Skeletal muscle satellite cell (primary cell): Measurements from ENCODE around the gene FBXW9.
A peak's percentile ranks its signal among the peaks of the same experiment; 100 is the strongest.
"Not testable (repeated sequence)": the region's sequence is repeated elsewhere in the genome, so short reads cannot be mapped to it uniquely, and the experiment has no call there.

Experiments
- H3K27me3 ChIP-seq: 2 replicates; pipeline ENCODE4 v1.7.0; 2013; ENCODE audit warnings: low read length; ENCODE audit not compliant: control insufficient read depth, insufficient read depth
- H3K36me3 ChIP-seq: 2 replicates; pipeline ENCODE4 v1.7.0; 2013; ENCODE audit warnings: mild to moderate bottlenecking, control low read depth, low read length; ENCODE audit not compliant: insufficient read depth
- H3K4me1 ChIP-seq: 2 replicates; pipeline ENCODE4 v1.7.0; 2013; ENCODE audit warnings: low read length; ENCODE audit not compliant: control insufficient read depth, insufficient read depth
- H3K4me2 ChIP-seq: 2 replicates; pipeline ENCODE4 v1.7.0; 2013; ENCODE audit warnings: mild to moderate bottlenecking, low read length
- H3K4me3 ChIP-seq: 2 replicates; pipeline ENCODE4 v1.7.0; 2013; ENCODE audit warnings: low read length
- H3K9ac ChIP-seq: 2 replicates; pipeline ENCODE4 v1.7.0; 2013; ENCODE audit warnings: mild to moderate bottlenecking, low read depth, low read length, moderate library complexity
- H3K9me3 ChIP-seq: replicated peaks from 2 replicates; pipeline ENCODE4 v1.7.0; 2013; ENCODE audit warnings: mild to moderate bottlenecking, control low read depth, low read length

Gene FBXW9

DNA sequence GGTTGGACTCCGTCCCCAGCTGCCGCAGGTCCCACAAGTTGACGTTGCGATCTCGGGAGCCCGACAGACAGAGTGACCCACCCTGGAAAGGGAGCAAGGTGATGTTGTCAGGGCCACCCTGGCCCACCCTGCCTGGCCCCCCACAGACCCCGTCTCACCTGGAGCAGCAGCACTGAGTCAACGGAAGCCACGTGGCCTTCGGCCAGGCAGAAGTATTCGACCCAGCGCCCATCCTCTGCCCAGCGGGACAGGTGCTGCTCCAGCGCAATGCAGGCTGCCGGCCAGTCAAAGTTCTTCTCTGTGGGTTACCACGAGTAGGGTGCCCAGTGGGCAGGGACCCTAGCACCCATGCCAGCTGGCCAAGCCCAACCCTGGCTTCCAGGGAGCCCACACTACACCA lies 1.8 kb downstream of the FBXW9 start:
- Histone ChIP-seq H3K36me3 (peaks cover 15% of the 10 kb centered on the region), H3K9ac (no peak overlapping the region), H3K4me1 (peaks cover 14% of the 10 kb centered on the region), H3K9me3 (no peaks in the 10 kb centered on the region), H3K27me3 (no peaks in the 10 kb centered on the region), H3K4me3 (no peak overlapping the region), H3K4me2 (peak overlapping the region; percentile 90)

DNA sequence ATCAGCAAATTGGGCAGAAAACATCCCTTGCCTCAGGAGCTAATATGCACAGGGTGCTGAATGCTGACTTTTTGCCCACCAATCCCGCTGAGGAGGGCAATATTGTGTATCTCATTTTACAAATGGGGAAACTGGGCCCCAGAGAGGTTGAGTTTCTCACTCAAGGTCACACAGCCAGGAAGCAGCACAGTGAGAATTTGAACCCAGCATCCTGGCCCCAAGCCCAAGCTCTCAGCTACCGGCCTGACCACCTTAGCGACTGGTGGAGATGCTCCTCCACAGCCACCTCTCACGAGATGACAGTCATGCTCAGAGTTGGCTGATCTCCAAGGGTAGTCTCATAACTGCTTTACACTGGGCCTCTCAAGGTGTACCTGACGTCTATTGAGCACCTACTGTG lies 3.5 kb downstream of the FBXW9 start:
- no peak overlapping the region for H3K4me3 ChIP-seq
- peaks cover 14% of the 10 kb centered on the region for H3K4me1 ChIP-seq
- H3K4me2 ChIP-seq, result no peak overlapping the region
- H3K9me3 ChIP-seq, result no peaks in the 10 kb centered on the region
- peaks cover 3% of the 10 kb centered on the region for H3K36me3 ChIP-seq
- no peak overlapping the region for H3K9ac ChIP-seq
- H3K27me3 ChIP-seq, result no peaks in the 10 kb centered on the region

DNA sequence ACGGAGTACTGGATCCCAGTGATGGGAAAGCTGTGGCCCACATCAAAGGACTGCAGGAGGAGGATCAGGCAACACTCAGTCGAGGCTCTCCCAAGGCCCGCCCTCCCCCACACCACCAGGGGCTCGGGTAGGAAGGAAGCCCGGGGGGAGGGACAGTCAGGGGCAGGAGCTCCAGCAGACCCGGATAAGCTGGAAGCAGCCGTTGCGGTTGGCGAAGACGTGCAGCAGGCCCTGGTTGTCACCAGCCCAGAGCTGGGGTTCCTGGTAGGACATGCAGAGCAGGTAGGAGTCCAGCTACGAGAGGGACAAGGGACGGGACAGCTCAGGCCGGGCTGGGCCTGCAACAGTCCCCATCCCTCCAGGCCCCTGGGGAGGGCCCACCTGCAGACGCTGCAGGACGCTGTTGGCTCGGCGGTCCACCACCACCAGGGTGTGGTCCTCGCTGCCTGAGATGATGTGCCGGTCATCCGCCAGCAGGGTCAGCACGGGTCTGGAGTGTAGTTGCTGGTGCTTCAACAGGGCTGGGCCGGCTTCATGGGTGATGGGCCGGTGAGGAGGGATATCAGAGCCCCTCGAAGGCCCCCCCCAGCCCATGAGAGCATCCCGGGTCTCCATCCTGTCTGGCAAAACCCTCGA lies 6.7 kb downstream of the FBXW9 start:
- Histone ChIP-seq H3K27me3 (no peaks in the 10 kb centered on the region), H3K36me3 (no peaks in the 10 kb centered on the region), H3K4me3 (no peak overlapping the region), H3K9ac (no peak overlapping the region), H3K9me3 (no peaks in the 10 kb centered on the region), H3K4me2 (no peak overlapping the region), H3K4me1 (no peaks in the 10 kb centered on the region)

DNA sequence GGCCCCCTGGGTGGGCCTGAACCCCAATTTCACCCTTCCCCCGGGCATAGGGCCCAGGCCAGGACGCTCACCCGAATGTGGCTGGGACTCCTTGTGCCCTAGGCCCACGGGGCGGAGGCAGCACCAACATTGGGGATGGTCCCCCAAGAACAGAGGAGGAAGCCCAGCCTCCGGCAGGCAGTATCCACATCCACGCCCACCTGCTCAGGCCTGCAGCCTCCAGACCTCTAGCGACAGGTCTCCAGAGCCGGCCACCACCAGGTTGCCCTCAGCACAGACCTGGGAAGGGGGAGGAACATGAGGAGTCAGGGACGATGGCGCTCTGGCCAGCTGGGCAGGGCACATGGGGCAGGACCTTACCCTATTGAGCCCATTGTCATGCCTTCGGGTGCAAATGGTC lies 7.4 kb downstream of the FBXW9 start:
- no peak overlapping the region for H3K9ac ChIP-seq
- H3K27me3 ChIP-seq, result no peaks in the 10 kb centered on the region
- no peaks in the 10 kb centered on the region for H3K36me3 ChIP-seq
- no peaks in the 10 kb centered on the region for H3K9me3 ChIP-seq
- no peak overlapping the region for H3K4me3 ChIP-seq
- no peak overlapping the region for H3K4me2 ChIP-seq
- H3K4me1 ChIP-seq, result no peaks in the 10 kb centered on the region

DNA sequence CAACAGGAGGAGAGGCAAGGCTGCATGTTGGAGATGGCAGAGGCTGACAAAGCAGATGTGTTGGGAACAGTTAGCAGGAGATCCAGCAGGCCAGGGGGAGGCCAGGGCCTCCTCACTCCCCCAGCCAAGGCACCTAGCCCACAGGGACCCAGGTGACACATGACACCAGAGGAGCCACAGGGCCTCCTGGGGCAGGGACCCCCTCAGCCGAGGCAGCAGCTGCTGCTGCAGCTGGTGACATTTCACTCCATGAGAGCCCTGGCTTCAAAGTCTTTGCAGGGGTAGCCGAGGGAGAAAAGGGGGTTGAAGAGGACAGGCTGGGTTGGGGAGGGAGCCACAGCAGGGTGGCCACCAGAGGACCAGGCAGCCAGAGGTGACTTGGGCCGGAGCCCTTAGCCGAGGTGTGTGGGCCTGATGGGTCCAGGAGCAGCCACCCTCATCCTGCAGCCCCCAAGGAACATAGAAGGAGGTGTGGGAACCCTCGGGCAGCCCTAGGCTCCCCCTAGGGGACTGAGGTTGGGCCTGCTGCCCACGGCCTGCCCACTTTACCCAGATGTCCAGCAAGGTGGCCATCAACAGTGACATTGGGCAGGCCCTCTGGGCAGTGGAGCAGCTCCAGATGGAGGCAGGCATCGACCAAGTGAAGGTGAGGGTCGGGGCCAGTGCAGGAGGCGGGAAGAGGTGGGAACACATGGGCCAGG lies 8.8 kb downstream of the FBXW9 start, which contains the start of gene GNG14:
Gene GNG14 (plus strand): TSS at position 503 of the 701 bp plus-strand sequence. CDS start 51 bp downstream, at position 554.
- H3K36me3 ChIP-seq, result no peaks in the 10 kb centered on the region

DNA sequence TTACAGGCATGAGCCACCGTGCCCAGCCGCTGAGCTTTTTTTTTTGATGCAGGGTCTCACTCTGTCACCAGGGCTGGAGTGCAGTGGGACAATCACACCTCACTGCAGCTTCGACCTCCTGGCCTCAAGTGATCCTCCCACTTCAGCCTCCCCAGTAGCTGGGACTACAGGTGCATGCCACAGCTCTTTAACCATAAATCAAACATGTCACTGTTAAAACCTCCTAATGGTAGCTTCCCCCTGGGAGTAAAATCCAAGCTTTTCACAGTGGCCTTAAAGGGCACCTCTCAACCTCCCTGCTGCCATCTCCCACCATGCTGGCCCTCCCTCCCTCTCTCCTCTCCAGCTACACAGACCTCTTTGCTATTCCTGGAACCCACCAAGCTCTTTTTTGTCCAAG lies 10.6 kb downstream of the FBXW9 start:
- H3K27me3 ChIP-seq, result no peaks in the 10 kb centered on the region
- no peak overlapping the region for H3K4me2 ChIP-seq
- no peak overlapping the region for H3K4me3 ChIP-seq
- H3K9ac ChIP-seq, result no peak overlapping the region
- H3K4me1 ChIP-seq, result no peaks in the 10 kb centered on the region
- no peaks in the 10 kb centered on the region for H3K36me3 ChIP-seq
- H3K9me3 ChIP-seq, result no peaks in the 10 kb centered on the region

More for the DNA sequence above, 8.8 kb downstream of the FBXW9 start, which contains the start of gene GNG14:
- Histone ChIP-seq H3K27me3 (no peaks in the 10 kb centered on the region), H3K9me3 (no peaks in the 10 kb centered on the region), H3K4me2 (no peak within 1 kb of the TSS), H3K9ac (no peak within 1 kb of the TSS), H3K4me3 (no peak within 1 kb of the TSS), H3K4me1 (no peaks in the 10 kb centered on the region)

DNA sequence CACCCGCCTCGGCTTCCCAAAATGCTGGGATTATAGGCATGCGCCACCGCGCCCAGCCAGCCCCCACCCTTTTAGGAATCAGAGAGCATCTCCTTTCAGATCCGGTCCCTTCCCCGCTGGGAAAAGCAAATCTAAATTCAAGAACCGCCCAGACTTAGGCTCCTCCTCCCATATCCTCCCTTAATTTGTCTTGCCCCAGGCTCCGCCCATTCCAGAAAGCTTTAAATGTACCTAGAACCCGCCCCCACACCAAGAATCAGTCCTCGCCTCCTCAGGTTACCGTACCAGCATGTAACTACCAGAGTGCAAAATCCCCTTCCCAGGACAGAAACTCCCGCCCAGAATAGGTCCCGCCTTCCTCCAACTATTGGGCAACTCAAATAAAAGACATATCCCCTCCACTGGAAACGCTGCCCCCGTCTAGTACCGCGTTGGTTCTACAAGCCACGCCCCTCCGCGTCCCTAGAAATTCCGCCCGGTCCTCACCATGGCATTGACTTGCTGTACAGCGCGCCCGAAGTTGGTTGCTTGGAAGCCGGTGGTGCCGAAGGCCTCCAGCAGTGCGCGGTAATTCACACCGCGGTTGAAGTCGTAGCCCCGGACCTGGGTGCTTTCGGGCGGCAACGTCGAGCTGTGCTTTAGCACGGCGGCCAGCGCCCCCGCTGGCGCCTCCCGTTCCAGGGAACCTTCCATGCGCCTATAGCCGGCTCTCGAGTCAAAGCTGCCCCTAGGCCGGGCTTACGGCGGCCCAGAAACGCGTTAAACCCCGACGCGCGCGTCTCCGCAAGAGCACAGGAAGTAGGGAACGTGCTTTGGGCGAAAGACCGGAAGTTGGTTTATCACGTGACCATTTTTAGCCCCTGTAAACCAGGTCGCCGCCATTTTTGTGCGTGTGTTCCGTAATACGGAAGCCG lies 15.1 kb downstream of the FBXW9 start, which contains the start of gene DHPS:
Gene DHPS (minus strand): TSS at position 807 of the 914 bp plus-strand sequence. CDS start 114 bp downstream, at position 693.
- Histone ChIP-seq H3K4me2 (peak within 1 kb of the TSS; percentile 93), H3K4me1 (no peaks in the 10 kb centered on the region), H3K9ac (peak within 1 kb of the TSS; percentile 98), H3K27me3 (no peaks in the 10 kb centered on the region), H3K4me3 (peak within 1 kb of the TSS; percentile 91), H3K36me3 (peaks cover 27% of the 10 kb centered on the region), H3K9me3 (no peaks in the 10 kb centered on the region)

DNA sequence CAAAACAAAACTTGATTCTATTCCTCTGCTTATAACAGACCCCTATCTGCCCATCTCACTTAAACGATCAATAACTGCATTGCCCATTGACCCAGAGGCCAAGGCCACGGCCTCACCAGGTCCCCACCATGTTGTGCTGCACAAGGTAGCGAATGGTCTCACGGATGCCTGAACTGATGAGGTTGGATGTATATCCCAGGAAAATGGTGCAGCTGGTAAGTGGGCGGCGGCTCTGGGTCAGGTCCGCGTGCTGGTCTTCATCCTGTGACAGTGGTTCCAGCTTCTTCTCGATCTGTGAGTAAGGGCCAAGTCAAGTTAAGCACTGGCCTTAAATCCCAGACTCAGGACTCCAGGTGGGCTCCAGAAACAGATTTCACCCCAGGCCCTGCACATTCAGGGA lies 16.4 kb downstream of the FBXW9 start:
- Histone ChIP-seq H3K9me3 (no peaks in the 10 kb centered on the region), H3K36me3 (peaks cover 39% of the 10 kb centered on the region), H3K27me3 (no peaks in the 10 kb centered on the region), H3K4me3 (no peak overlapping the region), H3K4me2 (peak overlapping the region; percentile 1), H3K4me1 (no peaks in the 10 kb centered on the region), H3K9ac (no peak overlapping the region)

DNA sequence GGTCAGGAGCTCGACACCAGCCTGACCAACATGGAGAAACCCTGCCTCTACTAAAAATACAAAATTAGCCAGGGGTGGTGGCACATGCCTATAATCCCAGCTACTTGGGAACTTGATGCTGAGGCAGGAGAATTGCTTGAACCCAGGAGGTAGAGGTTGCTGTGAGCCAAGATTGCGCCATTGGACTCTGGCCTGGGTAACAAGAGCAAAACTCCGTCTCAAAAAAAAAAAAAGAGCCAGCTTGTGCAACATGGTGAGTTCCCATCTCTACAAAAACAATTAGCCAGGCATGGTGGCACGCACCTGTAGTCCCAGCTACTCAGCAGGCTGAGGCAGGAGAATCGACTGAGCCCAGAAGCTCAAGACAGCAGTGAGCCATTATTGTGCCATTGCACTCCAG lies 18.4 kb downstream of the FBXW9 start:
- H3K9ac ChIP-seq, H3K4me3 ChIP-seq, H3K9me3 ChIP-seq, H3K4me1 ChIP-seq, H3K4me2 ChIP-seq, H3K27me3 ChIP-seq: not testable (repeated sequence)
- peaks cover 49% of the 10 kb centered on the region for H3K36me3 ChIP-seq

DNA sequence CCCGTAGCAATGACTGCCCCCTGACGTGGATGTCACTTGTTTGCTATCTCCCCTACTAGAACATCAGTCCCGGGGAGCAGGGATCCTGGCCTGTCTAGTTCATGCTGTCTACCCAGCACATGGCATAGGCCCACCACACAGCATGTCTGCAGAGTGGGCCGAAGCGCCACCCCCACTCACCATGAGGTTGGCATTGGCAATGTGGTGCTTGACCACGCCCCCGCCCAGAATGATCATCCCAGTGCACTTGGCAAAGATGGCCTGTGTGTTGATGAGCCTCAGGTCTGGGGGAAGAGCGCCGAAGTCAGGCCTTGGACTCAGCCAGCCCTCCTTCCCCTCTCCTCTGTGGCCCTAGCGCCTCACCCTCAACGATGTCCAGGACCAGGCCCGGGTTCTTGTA lies 19.5 kb downstream of the FBXW9 start:
- Histone ChIP-seq H3K9ac (no peak overlapping the region), H3K9me3 (no peaks in the 10 kb centered on the region), H3K4me1 (no peaks in the 10 kb centered on the region), H3K4me3 (no peak overlapping the region), H3K4me2 (no peak overlapping the region), H3K27me3 (no peaks in the 10 kb centered on the region), H3K36me3 (peaks cover 50% of the 10 kb centered on the region)

DNA sequence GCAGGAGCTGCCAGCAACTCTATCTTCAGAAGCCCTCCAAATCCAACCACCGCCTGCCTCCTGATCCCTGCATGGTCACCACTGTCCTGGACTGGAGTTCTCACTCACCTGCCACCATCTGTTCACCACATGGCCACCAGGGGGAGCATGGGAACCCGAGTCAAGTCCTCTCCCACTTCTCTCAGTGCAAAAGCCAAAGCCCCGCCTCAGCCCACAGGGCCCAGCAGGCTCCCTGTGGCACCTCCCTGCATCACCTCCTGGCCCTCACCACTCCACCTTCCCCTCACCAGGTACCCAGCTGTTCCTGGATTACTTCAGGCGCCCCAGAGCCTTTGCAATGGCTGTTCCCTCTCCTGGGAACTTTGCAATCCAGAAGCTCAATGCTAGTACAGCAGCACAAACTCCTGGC lies 20.0 kb downstream of the FBXW9 start:
- peaks cover 50% of the 10 kb centered on the region for H3K36me3 ChIP-seq

More for the DNA sequence above, 20.0 kb downstream of the FBXW9 start:
- Histone ChIP-seq H3K9ac (no peak overlapping the region), H3K4me2 (no peak overlapping the region), H3K9me3 (no peaks in the 10 kb centered on the region), H3K4me1 (no peaks in the 10 kb centered on the region), H3K4me3 (no peak overlapping the region), H3K27me3 (no peaks in the 10 kb centered on the region)
